Gastroesophageal sphincter (tissue), 4 donors: ENCODE measurements around the gene GMDS. TPM values are rescaled to one million over a fixed set of nuclear protein-coding genes. Genes with fewer than 3 reads are reported as not detected.

ENCODE experiments used
- ATAC-seq: fragments of 150-250 bp; one replicate; pipeline ENCODE4 v1.9.1; 2016; ENCODE audit warnings: mild to moderate bottlenecking, moderate library complexity
- H3K27ac ChIP-seq, 4 donors: fragments of 200-600 bp; sonication (generic) in 3 of 4; 1 replicate in 3 of 4; 2 replicates in 1 of 4; pipeline ENCODE4 v1.5.1; 2016 to 2019
- H3K27me3 ChIP-seq: fragments of 200-600 bp; sonication (generic); one replicate; pipeline ENCODE4 v1.5.1; 2019
- H3K36me3 ChIP-seq, 2 donors: fragments of 200-600 bp; sonication (generic); one replicate each; pipeline ENCODE4 v1.5.1; 2019; ENCODE audit warnings: control low read depth in 1 of 2
- H3K4me1 ChIP-seq, 3 donors: fragments of 200-600 bp; sonication (generic); 1 replicate in 2 of 3; 2 replicates in 1 of 3; pipeline ENCODE4 v1.5.1; 2016 to 2019; ENCODE audit warnings: control low read depth in 2 of 3
- H3K4me3 ChIP-seq, 2 donors: fragments of 200-600 bp; sonication (generic); one replicate each; pipeline ENCODE4 v1.5.1; 2019; ENCODE audit warnings: mild to moderate bottlenecking in 1 of 2, moderate library complexity in 1 of 2
- H3K9me3 ChIP-seq, 3 donors: fragments of 200-600 bp; sonication (generic); one replicate each; pipeline ENCODE4 v1.5.1; 2017 to 2019; ENCODE audit warnings: control low read depth in 2 of 3
- EP300 ChIP-seq: sonication (generic); formaldehyde crosslinking; IDR thresholded peaks from one replicate; pipeline ENCODE4 v1.6.1; 2017; ENCODE audit warnings: antibody characterized with exemption, mild to moderate bottlenecking
- POLR2A ChIP-seq, 2 donors: fragments of 450-650 bp; IDR thresholded peaks; one replicate each; pipeline ENCODE4 v1.6.1; 2017; ENCODE audit warnings: antibody characterized with exemption in 2 of 2, mild to moderate bottlenecking in 2 of 2, moderate library complexity in 1 of 2
- POLR2AphosphoS5 ChIP-seq: sonication (generic); formaldehyde crosslinking; IDR thresholded peaks from one replicate; pipeline ENCODE4 v1.6.1; 2017; ENCODE audit warnings: antibody characterized with exemption
- WGBS, 2 donors: methylation state at CpG; one replicate each; pipeline ENCODE4 v1.1.5; 2018; ENCODE audit warnings: low coverage in 1 of 2; 5-methylcytosine and 5-hydroxymethylcytosine counted together
- total RNA-seq, 4 donors: library from RNA; depleted of rRNA; stranded (reverse); fragments of >200 nt; gene quantifications; one replicate each; pipeline ENCODE4 v1.1.0, GENCODE V29; 2016
- TF ChIP-seq, protein P1 (sequence below), 4 experiments: fragments of 200-600 bp in 2 of 4; fragments of 450-650 bp in 2 of 4; sonication (generic) in 1 of 4; IDR thresholded peaks; one replicate each; pipeline ENCODE4 v1.5.1; 2017 to 2019; ENCODE audit warnings: antibody characterized with exemption in 4 of 4, mild to moderate bottlenecking in 2 of 4, moderate library complexity in 2 of 4

The GMDS gene
- total RNA-seq, 4 donors from 2014 or later = 5.0 to 14.7 (median 6.4) TPM

DNA sequence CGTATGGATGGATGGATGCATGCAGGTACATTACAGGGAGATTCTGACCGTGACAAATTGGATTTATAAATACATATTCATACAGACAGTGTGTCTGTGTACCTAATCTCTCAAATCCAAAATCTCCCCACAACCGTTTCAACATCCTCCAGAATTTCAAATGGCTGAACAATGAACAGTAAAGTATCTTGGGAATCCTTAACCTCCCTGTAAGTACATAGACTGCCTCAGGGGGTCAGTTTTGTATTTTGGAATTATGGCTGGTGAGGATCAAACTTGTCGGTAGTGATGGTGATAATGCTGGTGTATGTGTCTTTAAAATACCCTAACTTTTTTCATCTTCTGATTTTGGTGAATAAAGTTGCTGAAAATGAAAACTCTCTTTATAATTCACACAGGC, 389.5 kb downstream of the GMDS start:
- Histone ChIP-seq H3K27me3 (no peaks in the 10 kb centered on the region), H3K9me3 (no peaks in the 10 kb centered on the region), H3K4me1 (no peaks in the 10 kb centered on the region), H3K27ac (no peak overlapping the region), H3K4me3 (no peak overlapping the region), H3K36me3 (no peaks in the 10 kb centered on the region)
- ATAC-seq = no peak
- WGBS, 2 donors = 69 to 71% methylated on average over 4 of the region's 4 CpGs
- no peak for TF ChIP-seq POLR2AphosphoS5
- TF ChIP-seq, protein P1, sequence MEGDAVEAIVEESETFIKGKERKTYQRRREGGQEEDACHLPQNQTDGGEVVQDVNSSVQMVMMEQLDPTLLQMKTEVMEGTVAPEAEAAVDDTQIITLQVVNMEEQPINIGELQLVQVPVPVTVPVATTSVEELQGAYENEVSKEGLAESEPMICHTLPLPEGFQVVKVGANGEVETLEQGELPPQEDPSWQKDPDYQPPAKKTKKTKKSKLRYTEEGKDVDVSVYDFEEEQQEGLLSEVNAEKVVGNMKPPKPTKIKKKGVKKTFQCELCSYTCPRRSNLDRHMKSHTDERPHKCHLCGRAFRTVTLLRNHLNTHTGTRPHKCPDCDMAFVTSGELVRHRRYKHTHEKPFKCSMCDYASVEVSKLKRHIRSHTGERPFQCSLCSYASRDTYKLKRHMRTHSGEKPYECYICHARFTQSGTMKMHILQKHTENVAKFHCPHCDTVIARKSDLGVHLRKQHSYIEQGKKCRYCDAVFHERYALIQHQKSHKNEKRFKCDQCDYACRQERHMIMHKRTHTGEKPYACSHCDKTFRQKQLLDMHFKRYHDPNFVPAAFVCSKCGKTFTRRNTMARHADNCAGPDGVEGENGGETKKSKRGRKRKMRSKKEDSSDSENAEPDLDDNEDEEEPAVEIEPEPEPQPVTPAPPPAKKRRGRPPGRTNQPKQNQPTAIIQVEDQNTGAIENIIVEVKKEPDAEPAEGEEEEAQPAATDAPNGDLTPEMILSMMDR (IDR thresholded peaks at IDR 0.05) = no peak

DNA sequence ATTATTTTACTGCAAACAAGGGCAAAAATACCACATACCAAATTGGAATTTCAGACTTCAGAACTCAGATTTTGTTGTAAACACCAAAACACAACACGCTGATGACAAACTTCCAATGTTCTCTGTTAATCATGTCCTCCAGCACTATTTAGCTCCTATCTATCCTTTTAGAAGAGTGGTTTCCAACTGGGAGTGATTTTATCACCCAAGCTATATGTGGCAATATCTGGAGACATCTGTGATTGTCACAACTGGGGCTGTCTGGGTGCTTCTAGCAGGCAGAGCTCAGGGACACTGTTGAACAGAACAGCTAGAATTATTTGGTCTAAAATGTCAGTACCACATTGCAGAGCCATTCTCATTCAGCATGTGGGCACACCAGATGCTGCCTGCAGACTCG, 391.1 kb downstream of the GMDS start:
- Histone ChIP-seq H3K4me1 (no peaks in the 10 kb centered on the region), H3K4me3 (no peak overlapping the region), H3K27me3 (no peaks in the 10 kb centered on the region), H3K27ac (no peak overlapping the region), H3K36me3 (no peaks in the 10 kb centered on the region), H3K9me3 (no peaks in the 10 kb centered on the region)
- 93 to 100% methylated on average over 1 to 2 of the region's 2 CpGs for WGBS, 2 donors
- TF ChIP-seq POLR2A (IDR thresholded peaks at IDR 0.05) (no peak), EP300 (no peak), POLR2AphosphoS5 (no peak)
- TF ChIP-seq, protein P1 (IDR thresholded peaks at IDR 0.05) = no peak
- ATAC-seq = no peak

DNA sequence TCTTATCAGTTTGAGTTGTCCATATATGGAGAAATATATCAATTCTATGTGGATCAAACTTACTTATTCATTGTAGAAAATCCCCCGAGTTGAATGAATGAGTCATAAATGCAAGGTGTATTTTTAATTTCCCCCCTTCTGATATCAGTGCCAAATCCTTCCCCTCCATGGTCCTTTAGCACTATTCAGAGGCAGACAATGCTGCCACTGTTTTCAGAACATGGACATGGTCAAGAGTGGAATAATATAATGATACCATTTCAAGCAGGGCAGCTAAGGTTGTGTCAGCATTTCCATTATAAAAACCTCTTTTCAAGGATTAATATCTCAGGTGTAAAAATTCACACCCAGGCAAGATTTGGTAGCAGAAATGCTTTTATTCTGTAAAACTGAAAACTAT, 391.6 kb downstream of the GMDS start:
- Histone ChIP-seq H3K36me3 (no peaks in the 10 kb centered on the region), H3K27ac (no peak overlapping the region), H3K9me3 (no peaks in the 10 kb centered on the region), H3K27me3 (no peaks in the 10 kb centered on the region), H3K4me1 (no peaks in the 10 kb centered on the region), H3K4me3 (no peak overlapping the region)
- WGBS, 2 donors = 60 to 78% methylated on average over 1 of the region's 1 CpG
- TF ChIP-seq EP300 (no peak), POLR2A (IDR thresholded peaks at IDR 0.05) (no peak), POLR2AphosphoS5 (no peak)
- TF ChIP-seq, protein P1 (IDR thresholded peaks at IDR 0.05) = no peak
- ATAC-seq = no peak

DNA sequence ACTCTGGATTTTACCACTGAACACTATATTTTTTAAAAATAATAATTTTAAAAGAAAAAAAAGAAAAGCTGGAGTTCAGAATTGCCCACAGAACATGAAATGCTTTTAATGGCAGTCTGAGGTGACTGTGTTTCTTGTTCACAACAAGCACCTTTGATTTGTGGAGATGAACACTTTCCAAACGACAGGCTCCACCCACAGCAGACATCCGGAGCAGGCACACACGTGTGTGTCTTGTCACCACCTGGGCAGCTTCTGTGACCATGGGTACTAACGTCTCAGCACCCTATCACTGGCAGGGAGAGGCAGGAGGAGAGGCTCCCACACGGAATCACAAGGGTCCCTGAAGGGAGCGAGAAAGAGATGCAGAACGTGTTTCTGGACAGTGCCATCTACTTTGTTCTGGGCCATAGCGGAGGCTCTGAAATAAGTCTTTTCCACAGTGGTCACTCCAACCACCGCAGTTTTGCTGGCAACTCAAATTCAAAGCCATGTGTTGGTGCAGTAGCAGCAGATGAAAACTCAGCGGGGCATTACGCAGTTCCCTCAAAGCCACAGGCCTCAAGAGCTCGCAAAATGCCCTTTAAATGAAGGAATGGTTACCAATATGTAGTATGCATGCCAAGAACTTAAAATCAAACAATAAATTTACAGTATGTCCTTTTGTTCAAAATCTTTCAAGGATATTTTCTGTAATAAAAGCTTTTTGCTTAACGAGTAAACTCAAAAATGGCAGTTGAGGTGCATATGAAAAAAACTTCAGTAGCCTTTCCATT, 393.5 kb downstream of the GMDS start:
- H3K27me3 ChIP-seq = no peaks in the 10 kb centered on the region
- H3K36me3 ChIP-seq = no peaks in the 10 kb centered on the region
- H3K4me1 ChIP-seq = no peaks in the 10 kb centered on the region
- no peak overlapping the region for H3K4me3 ChIP-seq
- no peak for TF ChIP-seq POLR2AphosphoS5
- no peaks in the 10 kb centered on the region for H3K9me3 ChIP-seq
- WGBS, 2 donors = 77 to 98% methylated on average over 6 to 9 of the region's 13 CpGs
- H3K27ac ChIP-seq = no peak overlapping the region
- no peak for ATAC-seq

DNA sequence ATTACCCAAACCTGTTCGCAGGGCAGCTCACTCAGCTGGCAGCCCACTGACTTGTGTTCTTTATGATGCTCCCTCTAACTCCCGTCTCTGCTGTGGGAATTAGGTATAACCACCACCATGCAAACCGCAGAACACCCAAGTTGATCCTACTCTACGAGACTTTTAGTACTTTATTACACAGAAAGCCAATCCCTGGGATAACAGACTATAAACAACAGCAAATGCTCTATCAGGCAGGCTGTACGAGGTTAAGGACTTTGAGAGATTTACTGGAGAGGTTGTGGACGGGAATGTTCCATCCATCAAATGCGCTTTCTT, 394.6 kb downstream of the GMDS start:
- Histone ChIP-seq H3K4me1 (no peaks in the 10 kb centered on the region), H3K36me3 (no peaks in the 10 kb centered on the region), H3K4me3 (no peak overlapping the region), H3K9me3 (no peaks in the 10 kb centered on the region), H3K27me3 (no peaks in the 10 kb centered on the region), H3K27ac (no peak overlapping the region)
- WGBS, 2 donors = 70 to 74% methylated on average over 5 to 6 of the region's 7 CpGs
- ATAC-seq = no peak
- TF ChIP-seq, protein P1 (IDR thresholded peaks at IDR 0.05) = no peak
- TF ChIP-seq POLR2A (IDR thresholded peaks at IDR 0.05) = no peak
- TF ChIP-seq POLR2AphosphoS5 = no peak
- TF ChIP-seq EP300 = no peak
